HL-60 (cell line): ENCODE measurements around the gene CACNA2D3.

Experiments
- DNase-seq, 2 experiments: peaks; one replicate each; pipeline ENCODE4 v3.0.0-alpha.2; 2010 to 2020; ENCODE audit warnings: low read depth in 1 of 2, low spot score in 1 of 2
- H3K27ac ChIP-seq: fragments of 250-450 bp; sonication (Bioruptor Pico); replicated peaks from 2 replicates; pipeline ENCODE4 v1.5.1; 2020; ENCODE audit warnings: mild to moderate bottlenecking, moderate library complexity
- H3K27me3 ChIP-seq: fragments of 250-450 bp; sonication (Bioruptor Pico); 2 replicates; pipeline ENCODE4 v1.5.1; 2021; ENCODE audit warnings: mild to moderate bottlenecking, moderate library complexity; ENCODE audit not compliant: insufficient read depth, poor library complexity, severe bottlenecking
- H3K4me3 ChIP-seq: replicated peaks from 2 replicates; pipeline ENCODE4 v1.5.1; 2011; ENCODE audit warnings: mild to moderate bottlenecking, control low read depth, low read length; ENCODE audit not compliant: insufficient read depth
- CTCF ChIP-seq: IDR thresholded peaks from one replicate; pipeline ENCODE4 v1.5.1; 2011; ENCODE audit warnings: low read length, control low read depth, inconsistent platforms; ENCODE audit not compliant: insufficient read depth
- GABPA ChIP-seq: IDR thresholded peaks from 2 replicates; pipeline ENCODE4 v1.6.1; 2012; ENCODE audit warnings: low read depth
- POLR2AphosphoS5 ChIP-seq: IDR thresholded peaks from 2 replicates; pipeline ENCODE4 v1.6.1; 2012; ENCODE audit warnings: low read depth
- REST ChIP-seq: IDR thresholded peaks from 2 replicates; pipeline ENCODE4 v1.6.1; 2012; ENCODE audit warnings: low read depth; ENCODE audit not compliant: insufficient replicate concordance
- SPI1 ChIP-seq: IDR thresholded peaks from 2 replicates; pipeline ENCODE4 v1.6.1; 2012; ENCODE audit warnings: low read depth, mild to moderate bottlenecking, borderline replicate concordance

Gene CACNA2D3

DNA sequence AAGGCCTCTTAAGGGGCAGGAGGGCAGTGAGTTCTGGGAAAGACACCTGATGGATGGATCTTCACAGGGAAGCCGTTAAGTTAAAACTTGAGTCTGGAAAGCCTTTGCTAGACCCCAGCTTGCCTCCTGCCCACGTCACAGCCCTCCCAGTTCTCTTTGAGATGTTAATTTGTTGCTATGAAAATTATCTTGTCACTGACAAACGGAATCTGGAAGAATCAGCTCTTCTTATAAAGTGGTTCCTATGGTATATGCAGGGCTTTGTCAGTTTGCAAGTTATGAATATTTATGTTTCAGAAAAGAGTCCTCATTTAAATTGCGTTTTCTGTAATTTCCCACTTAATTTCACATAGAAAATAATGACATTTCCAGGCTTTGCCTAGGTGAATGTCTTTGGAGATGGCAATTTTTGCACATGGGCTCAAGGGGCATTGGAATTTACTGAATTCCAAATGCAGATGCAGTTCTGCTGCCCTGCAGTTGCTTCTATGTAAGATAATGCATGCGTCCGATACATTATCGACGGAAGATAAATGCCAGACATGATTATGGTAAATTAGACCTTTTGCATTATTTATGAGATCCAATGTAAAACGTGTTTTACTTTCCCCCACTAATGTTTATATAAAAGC lies 74.1 kb downstream of the CACNA2D3 start:
- Histone ChIP-seq H3K27ac (no peak overlapping the region), H3K4me3 (no peak overlapping the region), H3K27me3 (peaks cover 5% of the 10 kb centered on the region)
- no peak for DNase-seq
- TF ChIP-seq POLR2AphosphoS5 = no peak
- TF ChIP-seq GABPA = no peak
- no peak for TF ChIP-seq REST
- TF ChIP-seq CTCF = no peak
- TF ChIP-seq SPI1 = no peak

GRCh38 chr3:54197509-54197908 lies 75.2 kb downstream of the CACNA2D3 start:
- DNase-seq = no peak
- peaks cover 5% of the 10 kb centered on the region for H3K27me3 ChIP-seq
- H3K4me3 ChIP-seq = no peak overlapping the region
- TF ChIP-seq CTCF (no peak), REST (no peak), POLR2AphosphoS5 (no peak), GABPA (no peak), SPI1 (no peak)
- H3K27ac ChIP-seq = no peak overlapping the region

DNA sequence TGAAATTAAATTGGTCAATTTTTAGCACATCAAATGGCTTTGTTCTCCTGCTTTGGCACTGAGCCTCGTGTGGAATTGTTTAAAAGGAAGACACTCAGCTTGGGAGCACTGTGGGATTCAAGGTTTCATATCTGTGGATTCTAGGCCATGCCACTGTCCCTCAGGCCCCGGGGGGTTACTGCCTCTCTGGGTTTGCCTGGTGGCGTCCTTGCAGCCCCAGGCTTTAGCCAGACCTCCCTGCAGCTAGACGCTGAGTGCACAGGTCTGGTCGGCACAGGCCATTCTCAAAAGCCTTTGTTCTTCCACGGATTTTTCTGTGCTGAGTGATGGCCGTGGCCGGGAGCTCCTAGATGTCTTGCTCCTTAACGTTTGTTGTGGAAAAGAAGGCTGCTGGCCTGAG lies 76.2 kb downstream of the CACNA2D3 start:
- no peak overlapping the region for H3K4me3 ChIP-seq
- peaks cover 5% of the 10 kb centered on the region for H3K27me3 ChIP-seq
- no peak overlapping the region for H3K27ac ChIP-seq
- no peak for TF ChIP-seq CTCF
- DNase-seq = no peak

DNA sequence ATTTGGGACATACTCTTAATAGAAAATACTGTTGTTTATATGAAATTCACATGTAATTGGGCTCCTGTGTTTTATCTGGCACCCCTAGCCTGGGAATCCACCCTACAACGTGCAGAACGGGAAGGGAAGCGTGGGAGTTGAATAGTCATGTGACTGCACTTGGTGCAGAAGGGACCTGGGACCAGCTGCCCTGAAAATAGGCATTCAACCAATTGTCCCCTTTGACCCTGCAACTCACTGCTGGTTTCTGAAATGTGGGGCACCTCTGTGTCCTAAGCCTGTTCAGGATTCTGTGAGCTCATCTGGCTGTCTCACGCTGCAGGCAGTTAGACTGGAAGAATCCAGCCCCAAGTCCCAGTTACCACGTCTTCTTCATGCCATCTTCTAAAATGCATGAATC lies 79.7 kb downstream of the CACNA2D3 start:
- no peak overlapping the region for H3K4me3 ChIP-seq
- DNase-seq = no peak
- H3K27me3 ChIP-seq = peaks cover 5% of the 10 kb centered on the region
- H3K27ac ChIP-seq = no peak overlapping the region
- TF ChIP-seq POLR2AphosphoS5 = no peak
- no peak for TF ChIP-seq CTCF
- no peak for TF ChIP-seq REST
- TF ChIP-seq GABPA = no peak
- TF ChIP-seq SPI1 = no peak
